Activated gamma-delta T cell (primary cell): ENCODE data around the gene XPNPEP1.

Source experiments
- DNase-seq: peaks from one replicate; lab custom pipeline; 2025; lab: John Stamatoyannopoulos, UW

Gene XPNPEP1

DNA sequence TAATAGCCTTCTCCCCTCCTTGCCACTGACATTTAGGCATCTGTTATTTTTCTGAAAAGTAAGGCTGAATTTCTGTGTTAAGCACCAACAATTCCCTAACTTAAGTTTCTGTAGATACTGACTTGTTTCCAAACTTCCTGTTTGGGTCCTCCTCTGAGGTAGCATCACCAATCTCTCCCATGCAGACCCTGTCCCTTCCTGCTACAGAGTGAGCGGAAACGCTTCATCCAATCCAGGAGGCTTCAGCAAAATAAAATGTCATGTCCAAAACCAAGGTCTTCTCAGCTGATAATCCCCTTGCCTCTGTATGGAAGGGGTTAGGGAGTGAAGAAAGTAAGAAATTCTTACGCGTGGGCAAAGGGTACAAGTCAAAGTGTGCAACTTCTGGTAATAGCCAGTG, 29.9 kb downstream of the XPNPEP1 start:
- DNase-seq, result no peak

- DNase-seq, result no peak
These were observed 30.4 kb downstream of the XPNPEP1 start for GRCh38 chr10:109892931-109893330.

- no peak for DNase-seq
These were observed 31.2 kb downstream of the XPNPEP1 start for GRCh38 chr10:109892117-109892516.

- no peak for DNase-seq
These were observed 32.2 kb downstream of the XPNPEP1 start for GRCh38 chr10:109891105-109891504.

DNA sequence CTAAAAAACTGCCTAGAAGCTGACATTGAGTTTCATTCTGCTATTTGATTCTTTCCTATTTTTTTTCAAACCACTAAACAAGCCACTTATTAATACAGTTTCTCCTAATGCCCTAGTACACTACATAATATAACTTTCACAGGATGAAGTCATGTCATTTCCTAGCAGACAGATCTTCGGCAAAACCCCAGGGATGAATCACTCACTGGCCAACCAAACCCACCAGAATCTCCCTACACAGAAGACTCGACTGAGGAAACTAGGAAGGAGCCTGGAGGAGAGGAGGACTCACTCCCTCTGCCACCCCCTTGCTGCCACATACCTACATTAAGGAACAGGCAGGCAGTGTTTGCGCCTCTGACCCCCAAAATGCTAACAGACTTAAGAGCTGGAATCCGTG, 33.4 kb downstream of the XPNPEP1 start:
- no peak for DNase-seq

DNA sequence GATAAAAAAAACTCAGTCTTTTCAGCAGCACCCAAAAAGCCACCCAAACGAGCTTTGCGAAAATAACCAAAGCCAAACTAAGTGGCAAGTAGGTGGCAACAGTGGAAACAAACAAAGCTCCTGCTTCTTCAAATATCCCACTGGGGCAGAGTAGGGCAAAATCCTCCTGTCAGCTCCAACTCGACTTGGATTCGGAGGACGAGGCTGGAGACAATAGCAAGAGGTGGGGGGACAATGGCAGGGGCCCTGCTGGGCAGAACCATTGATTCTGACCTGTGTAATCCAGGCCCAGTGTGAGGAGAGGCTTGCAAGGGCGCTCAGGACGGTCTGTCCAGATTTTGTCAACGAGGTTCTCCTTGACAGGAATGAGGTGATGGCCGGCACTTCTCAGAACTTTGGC, 35.5 kb downstream of the XPNPEP1 start:
- no peak for DNase-seq

- DNase-seq, result no peak
These were observed 36.1 kb downstream of the XPNPEP1 start for GRCh38 chr10:109887243-109887642.

- no peak for DNase-seq
These were observed 36.5 kb downstream of the XPNPEP1 start for GRCh38 chr10:109886781-109887140.

- no peak for DNase-seq
These were observed 37.1 kb downstream of the XPNPEP1 start for GRCh38 chr10:109886037-109886780.

- DNase-seq, result no peak
These were observed 39.2 kb downstream of the XPNPEP1 start for GRCh38 chr10:109883859-109884771.

GRCh38 chr10:109882251-109883057, 40.9 kb downstream of the XPNPEP1 start:
- DNase-seq, result no peak

- DNase-seq, result no peak
These were observed 41.6 kb downstream of the XPNPEP1 start for GRCh38 chr10:109881769-109882057.

DNA sequence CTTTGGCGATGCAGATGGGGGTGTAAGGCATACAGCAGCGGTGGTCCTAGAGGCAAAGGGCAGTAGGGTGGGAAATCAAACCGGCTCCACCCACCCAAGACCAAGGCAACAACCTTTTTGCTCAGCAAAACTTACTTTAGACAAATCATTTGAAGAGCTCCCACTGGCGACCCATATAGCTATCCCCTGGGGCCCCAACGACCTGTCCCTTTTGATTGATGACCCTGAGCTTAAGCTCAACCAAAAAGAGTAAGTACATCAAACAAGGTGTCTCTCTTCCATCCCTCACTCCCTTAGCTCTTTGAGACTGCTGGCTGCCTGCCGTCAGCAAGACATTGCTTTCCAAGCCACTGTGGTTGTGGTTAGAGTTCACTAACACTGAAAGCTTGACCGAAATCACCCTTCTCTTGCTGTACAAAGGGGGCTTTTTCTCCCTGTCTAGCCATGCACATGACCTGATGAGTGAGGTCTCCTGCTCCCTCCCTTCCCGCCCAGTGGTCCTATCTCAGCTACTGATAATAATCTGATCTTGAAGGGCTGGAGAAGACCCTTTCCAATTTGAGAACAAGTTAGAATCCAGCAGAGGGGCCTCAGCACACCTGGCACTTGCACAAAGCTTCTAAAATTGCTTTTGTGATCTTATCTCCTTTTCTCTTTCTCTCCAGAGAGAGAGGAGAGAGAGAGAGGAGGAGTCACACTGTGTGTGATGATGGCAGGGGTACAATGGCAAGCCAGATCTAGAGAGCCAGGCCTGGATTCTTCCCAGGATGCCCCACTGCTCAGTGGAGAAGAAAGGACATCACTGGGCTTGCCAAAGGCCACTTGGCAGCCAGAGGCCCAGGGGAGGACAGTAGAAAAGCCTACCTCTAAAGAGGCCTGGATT, 42.2 kb downstream of the XPNPEP1 start:
- no peak for DNase-seq

GRCh38 chr10:109877546-109877945, 45.8 kb downstream of the XPNPEP1 start:
- DNase-seq, result no peak

DNA sequence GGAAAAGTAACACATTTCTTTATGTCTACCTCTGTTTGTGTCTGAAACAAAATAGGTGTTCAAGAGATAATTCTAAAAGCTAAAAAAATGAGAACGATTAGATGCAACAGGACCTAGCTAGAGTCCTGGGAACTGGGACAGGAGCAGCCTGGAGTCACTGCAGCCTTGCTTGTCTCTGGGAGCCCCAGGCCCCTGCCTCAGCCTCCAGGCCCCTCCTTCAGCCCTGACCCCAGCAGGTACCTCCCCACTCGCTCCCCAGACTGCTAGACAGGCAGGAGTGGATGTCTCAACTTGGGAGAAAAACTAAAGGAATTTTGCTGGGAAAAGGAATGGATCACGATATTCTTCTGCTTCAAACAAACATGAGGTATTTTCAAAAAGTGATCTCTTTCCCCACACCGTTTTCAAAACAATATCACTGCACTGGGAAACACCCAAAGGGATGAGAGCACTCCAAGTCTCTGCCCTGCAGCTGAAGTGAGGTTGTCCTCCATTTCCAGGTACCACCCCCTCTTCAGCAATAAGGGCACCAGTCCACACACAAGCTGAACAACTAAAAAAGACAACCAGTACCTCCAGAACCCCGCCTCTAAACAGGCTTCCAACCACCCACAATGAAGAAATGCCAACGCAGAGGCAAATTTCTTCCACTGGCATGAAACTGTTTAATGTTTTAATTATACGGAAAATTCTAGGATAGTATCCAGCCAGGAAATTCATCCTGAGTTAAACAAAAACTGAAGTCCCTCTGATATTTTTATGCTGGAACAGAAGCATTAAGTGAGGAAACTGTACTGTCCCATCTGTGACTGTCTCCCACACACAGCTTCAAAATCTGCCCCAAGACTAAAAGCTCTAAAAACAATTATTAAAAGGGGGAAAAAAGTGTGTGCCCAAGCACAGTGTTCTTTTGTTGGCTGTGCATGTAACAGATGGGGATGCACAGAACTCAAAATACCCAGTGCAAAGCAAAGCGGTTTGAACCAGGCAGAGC, 47.2 kb downstream of the XPNPEP1 start:
- DNase-seq, result no peak

DNA sequence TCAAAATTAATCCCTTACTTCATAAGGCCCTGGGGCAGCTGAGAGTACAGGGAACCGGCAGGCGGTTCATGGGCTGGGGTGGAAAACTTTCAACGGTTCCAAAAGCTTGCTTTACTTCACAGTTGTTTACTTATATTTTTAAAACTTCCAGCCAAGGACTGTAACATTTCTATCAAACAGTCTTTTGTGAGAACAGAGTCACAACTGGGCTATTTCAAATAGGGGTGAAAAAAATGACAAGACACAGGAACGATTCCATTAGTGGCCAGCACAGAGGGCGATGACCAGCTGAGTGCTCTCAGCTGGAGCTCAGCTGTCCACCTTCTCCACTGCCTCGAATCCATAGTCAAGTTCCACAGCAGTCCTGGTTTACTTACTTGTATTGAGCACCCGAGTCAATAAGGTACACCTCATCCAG, 48.2 kb downstream of the XPNPEP1 start:
- no peak for DNase-seq

DNA sequence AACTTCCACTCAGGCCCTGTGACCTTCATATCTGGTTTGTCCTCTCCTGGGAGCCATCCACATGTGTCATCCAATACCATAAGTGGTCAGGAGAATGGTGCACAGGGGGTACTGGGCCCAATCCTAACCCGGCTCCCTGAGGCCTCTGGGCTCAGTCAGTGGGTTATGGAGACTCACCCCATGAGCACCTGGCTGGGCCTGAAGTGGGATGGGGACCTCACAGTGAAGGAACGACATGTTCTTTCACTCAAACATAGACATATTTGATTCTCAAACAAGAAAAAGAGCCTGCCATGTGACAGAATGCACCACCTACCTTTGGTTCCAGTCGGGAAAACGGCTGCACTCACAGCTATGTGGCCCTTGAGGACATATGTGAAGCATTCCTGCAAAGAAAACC, 51.8 kb downstream of the XPNPEP1 start:
- DNase-seq, result no peak

GRCh38 chr10:109866995-109867635, 56.2 kb downstream of the XPNPEP1 start:
- no peak for DNase-seq

GRCh38 chr10:109866168-109866994, 56.9 kb downstream of the XPNPEP1 start:
- DNase-seq, result no peak
